Loucy (cell line): ENCODE results near the gene CETP.

Experiments used
- H2AFZ ChIP-seq: fragments of 200-600 bp; sonication (generic); 2 replicates; pipeline ENCODE4 v1.6.0; 2016; ENCODE audit warnings: antibody characterized with exemption, mild to moderate bottlenecking, low read length, moderate library complexity
- H3F3A ChIP-seq: fragments of 200-600 bp; 2 replicates; pipeline ENCODE4 v1.6.0; 2016; ENCODE audit warnings: antibody characterized with exemption, low read depth, mild to moderate bottlenecking
- H3K27me3 ChIP-seq: fragments of 200-600 bp; sonication (generic); 2 replicates; pipeline ENCODE4 v1.6.1; 2014; ENCODE audit warnings: low read length, mild to moderate bottlenecking; ENCODE audit not compliant: insufficient read depth, poor library complexity, severe bottlenecking
- H3K36me3 ChIP-seq: fragments of 200-600 bp; sonication (generic); 2 replicates; pipeline ENCODE4 v1.6.1; 2016; ENCODE audit warnings: low read length; ENCODE audit not compliant: insufficient read depth
- H3K4me1 ChIP-seq: fragments of 200-600 bp; sonication (generic); 2 replicates; pipeline ENCODE4 v1.5.1; 2014; ENCODE audit warnings: low read length, mild to moderate bottlenecking; ENCODE audit not compliant: insufficient read depth, poor library complexity, severe bottlenecking
- H3K4me2 ChIP-seq: fragments of 200-600 bp; sonication (generic); 2 replicates; pipeline ENCODE4 v1.6.0; 2014; ENCODE audit warnings: antibody characterized with exemption, low read length, low read depth, mild to moderate bottlenecking; ENCODE audit not compliant: poor library complexity, severe bottlenecking
- H3K4me3 ChIP-seq: fragments of 200-600 bp; sonication (generic); 2 replicates; pipeline ENCODE4 v1.5.1; 2014; ENCODE audit warnings: low read length, mild to moderate bottlenecking, mixed read lengths; ENCODE audit not compliant: poor library complexity, severe bottlenecking
- H3K79me2 ChIP-seq: fragments of 200-600 bp; sonication (generic); 2 replicates; pipeline ENCODE4 v1.6.1; 2014; ENCODE audit warnings: low read length; ENCODE audit not compliant: insufficient read depth
- H3K9ac ChIP-seq: fragments of 200-600 bp; sonication (generic); 2 replicates; pipeline ENCODE4 v1.6.0; 2014; ENCODE audit warnings: mild to moderate bottlenecking, low read depth, low read length, moderate library complexity; ENCODE audit not compliant: poor library complexity, severe bottlenecking
- H3K9me2 ChIP-seq: fragments of 200-600 bp; sonication (generic); replicated peaks from 2 replicates; pipeline ENCODE4 v1.6.1; 2016; ENCODE audit warnings: low read depth, low read length, mixed read lengths
- H3K9me3 ChIP-seq: fragments of 200-600 bp; sonication (generic); 2 replicates; pipeline ENCODE4 v1.6.1; 2014; ENCODE audit warnings: mild to moderate bottlenecking, antibody characterized with exemption, low read length, low read depth; ENCODE audit not compliant: insufficient read depth
- H4K20me1 ChIP-seq: fragments of 200-600 bp; sonication (generic); 2 replicates; pipeline ENCODE4 v1.6.0; 2014; ENCODE audit warnings: antibody characterized with exemption, low read length, mild to moderate bottlenecking; ENCODE audit not compliant: insufficient read depth, poor library complexity, severe bottlenecking
- EZH2phosphoT487 ChIP-seq: fragments of 200-600 bp; IDR thresholded peaks from 2 replicates; pipeline ENCODE4 v1.6.1; 2018; ENCODE audit warnings: antibody characterized with exemption, mild to moderate bottlenecking, moderate library complexity, borderline replicate concordance
- TF ChIP-seq, protein P1 (sequence below): fragments of 200-600 bp; sonication (generic); conservative IDR thresholded peaks from 2 replicates; pipeline ENCODE4 v1.5.1; 2014; ENCODE audit warnings: mild to moderate bottlenecking, antibody characterized with exemption, low read length

The CETP gene

DNA sequence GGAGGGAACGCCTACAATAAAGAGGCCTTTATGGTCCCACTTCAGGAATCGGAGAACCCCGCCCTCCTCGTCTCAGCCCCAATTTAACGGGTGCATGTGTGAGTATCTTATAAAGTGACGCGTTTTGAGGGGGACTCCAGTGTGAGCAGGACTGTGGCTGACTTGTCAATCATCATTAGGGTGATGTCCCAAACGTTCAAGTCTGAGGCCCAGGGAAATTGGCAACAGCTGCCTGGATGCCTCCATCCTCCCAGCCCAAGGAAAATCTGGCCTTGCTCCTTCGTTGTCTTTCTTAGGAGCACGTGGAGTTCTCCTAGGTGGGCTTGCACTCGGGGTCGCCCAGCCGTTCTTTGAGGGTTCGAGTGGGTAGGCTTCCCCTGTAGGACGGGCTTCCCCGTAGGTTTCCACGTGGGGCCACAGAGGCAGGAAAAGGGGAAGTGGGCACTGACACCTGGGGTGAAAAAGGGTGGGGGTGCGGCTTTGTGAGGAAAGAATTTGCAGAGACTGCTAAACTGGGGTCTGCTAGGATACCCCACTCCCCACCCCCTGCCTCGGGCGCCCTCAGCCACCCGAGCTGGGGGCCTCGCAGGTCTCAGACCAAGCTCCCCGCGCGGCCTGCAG is 30.4 kb upstream of the CETP start:
- H2AFZ ChIP-seq: peak overlapping the region; percentile 77
- H3K9me2 ChIP-seq: no peaks in the 10 kb centered on the region
- H3K9ac ChIP-seq: peak overlapping the region; percentile 92
- peaks cover 13% of the 10 kb centered on the region; the same call in 1 of the 2 replicates for H3K36me3 ChIP-seq
- peaks cover 34% of the 10 kb centered on the region for H4K20me1 ChIP-seq
- H3K27me3 ChIP-seq: no peaks in the 10 kb centered on the region
- peaks cover 33% of the 10 kb centered on the region for H3K4me1 ChIP-seq
- no peaks in the 10 kb centered on the region for H3K9me3 ChIP-seq
- H3K4me2 ChIP-seq: peak overlapping the region; percentile 85
- peak overlapping the region; percentile 95 for H3K4me3 ChIP-seq
- no peaks in the 10 kb centered on the region for H3F3A ChIP-seq
- H3K79me2 ChIP-seq: peaks cover 43% of the 10 kb centered on the region
- TF ChIP-seq, protein P1, sequence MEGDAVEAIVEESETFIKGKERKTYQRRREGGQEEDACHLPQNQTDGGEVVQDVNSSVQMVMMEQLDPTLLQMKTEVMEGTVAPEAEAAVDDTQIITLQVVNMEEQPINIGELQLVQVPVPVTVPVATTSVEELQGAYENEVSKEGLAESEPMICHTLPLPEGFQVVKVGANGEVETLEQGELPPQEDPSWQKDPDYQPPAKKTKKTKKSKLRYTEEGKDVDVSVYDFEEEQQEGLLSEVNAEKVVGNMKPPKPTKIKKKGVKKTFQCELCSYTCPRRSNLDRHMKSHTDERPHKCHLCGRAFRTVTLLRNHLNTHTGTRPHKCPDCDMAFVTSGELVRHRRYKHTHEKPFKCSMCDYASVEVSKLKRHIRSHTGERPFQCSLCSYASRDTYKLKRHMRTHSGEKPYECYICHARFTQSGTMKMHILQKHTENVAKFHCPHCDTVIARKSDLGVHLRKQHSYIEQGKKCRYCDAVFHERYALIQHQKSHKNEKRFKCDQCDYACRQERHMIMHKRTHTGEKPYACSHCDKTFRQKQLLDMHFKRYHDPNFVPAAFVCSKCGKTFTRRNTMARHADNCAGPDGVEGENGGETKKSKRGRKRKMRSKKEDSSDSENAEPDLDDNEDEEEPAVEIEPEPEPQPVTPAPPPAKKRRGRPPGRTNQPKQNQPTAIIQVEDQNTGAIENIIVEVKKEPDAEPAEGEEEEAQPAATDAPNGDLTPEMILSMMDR: no peak
- no peak for TF ChIP-seq EZH2phosphoT487

GRCh38 chr16:56931892-56932720 is 29.6 kb upstream of the CETP start, which contains the start of gene HERPUD1:
Gene HERPUD1 (plus strand): TSS chr16:56932142. CDS start chr16:56932245, 103 bp downstream.
- peaks cover 36% of the 10 kb centered on the region for H4K20me1 ChIP-seq

More at GRCh38 chr16:56931892-56932720, 29.6 kb upstream of the CETP start, which contains the start of gene HERPUD1:
- Histone ChIP-seq H3K4me2 (peak within 1 kb of the TSS; percentile 87), H3K4me1 (peaks cover 40% of the 10 kb centered on the region), H3K9ac (peak within 1 kb of the TSS; percentile 92), H3K79me2 (peaks cover 51% of the 10 kb centered on the region), H3K9me3 (no peaks in the 10 kb centered on the region), H3K36me3 (peaks cover 20% of the 10 kb centered on the region; the same call in 1 of the 2 replicates), H3K4me3 (peak within 1 kb of the TSS; percentile 95), H2AFZ (peak within 1 kb of the TSS; percentile 77), H3F3A (no peaks in the 10 kb centered on the region), H3K9me2 (no peaks in the 10 kb centered on the region), H3K27me3 (no peaks in the 10 kb centered on the region)
- TF ChIP-seq, protein P1: no peak
- no peak for TF ChIP-seq EZH2phosphoT487
